Measurements from ENCODE around the gene GUCD1. TPM values are rescaled to one million over a fixed set of nuclear protein-coding genes. Genes with fewer than 3 reads are reported as not detected.
A peak's percentile ranks its signal among the peaks of the same experiment; 100 is the strongest.

GUCD1 gene
- total and polyA plus RNA-seq, 2 of the 13 experiments (the other 11 are each of a cell fraction or from before 2014, with no cell fraction given): 128 to 245 TPM

DNA sequence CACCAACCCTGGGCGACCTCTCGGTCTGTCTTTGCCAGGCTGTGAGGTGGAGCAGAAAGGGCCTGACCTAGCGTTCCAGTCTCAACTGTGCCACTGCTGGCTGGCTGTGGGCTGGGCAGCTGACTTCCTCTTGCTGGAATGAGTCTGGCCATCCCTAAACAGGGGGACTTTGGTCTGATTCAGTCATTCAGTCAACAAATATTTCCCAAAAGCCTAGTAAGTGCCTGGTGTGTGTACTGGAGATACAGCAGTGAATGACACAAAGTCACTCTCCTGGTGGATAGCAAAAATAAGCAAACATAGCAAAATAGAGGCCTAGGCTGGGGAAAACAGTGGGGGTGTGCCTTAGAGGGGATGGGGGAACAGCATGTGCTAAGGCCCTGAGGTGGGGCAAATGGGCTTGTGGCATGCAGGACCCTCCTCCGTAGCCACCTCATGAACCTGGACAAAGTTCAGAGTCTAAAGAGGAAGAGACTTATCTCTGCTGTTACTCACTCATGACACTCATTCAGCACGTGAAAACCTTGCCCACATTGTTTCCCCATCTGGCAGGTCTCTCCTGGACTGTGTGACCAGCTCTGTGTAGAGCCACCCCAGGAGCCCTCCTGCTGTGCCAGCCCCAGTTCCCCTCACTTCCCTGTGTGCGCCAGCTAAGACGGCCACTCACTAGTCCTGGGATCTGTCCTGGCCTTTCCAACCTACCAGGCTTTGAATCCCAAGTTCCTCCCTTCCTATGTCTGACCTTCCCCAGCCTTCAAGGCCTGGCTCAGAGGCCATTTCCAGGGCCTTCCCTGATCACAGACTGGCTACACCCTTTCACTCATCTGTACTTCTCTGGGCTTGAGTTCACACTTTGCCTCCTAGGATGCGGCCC is 4.7 kb downstream of the GUCD1 start (continued):
- TF ChIP-seq, protein P1, sequence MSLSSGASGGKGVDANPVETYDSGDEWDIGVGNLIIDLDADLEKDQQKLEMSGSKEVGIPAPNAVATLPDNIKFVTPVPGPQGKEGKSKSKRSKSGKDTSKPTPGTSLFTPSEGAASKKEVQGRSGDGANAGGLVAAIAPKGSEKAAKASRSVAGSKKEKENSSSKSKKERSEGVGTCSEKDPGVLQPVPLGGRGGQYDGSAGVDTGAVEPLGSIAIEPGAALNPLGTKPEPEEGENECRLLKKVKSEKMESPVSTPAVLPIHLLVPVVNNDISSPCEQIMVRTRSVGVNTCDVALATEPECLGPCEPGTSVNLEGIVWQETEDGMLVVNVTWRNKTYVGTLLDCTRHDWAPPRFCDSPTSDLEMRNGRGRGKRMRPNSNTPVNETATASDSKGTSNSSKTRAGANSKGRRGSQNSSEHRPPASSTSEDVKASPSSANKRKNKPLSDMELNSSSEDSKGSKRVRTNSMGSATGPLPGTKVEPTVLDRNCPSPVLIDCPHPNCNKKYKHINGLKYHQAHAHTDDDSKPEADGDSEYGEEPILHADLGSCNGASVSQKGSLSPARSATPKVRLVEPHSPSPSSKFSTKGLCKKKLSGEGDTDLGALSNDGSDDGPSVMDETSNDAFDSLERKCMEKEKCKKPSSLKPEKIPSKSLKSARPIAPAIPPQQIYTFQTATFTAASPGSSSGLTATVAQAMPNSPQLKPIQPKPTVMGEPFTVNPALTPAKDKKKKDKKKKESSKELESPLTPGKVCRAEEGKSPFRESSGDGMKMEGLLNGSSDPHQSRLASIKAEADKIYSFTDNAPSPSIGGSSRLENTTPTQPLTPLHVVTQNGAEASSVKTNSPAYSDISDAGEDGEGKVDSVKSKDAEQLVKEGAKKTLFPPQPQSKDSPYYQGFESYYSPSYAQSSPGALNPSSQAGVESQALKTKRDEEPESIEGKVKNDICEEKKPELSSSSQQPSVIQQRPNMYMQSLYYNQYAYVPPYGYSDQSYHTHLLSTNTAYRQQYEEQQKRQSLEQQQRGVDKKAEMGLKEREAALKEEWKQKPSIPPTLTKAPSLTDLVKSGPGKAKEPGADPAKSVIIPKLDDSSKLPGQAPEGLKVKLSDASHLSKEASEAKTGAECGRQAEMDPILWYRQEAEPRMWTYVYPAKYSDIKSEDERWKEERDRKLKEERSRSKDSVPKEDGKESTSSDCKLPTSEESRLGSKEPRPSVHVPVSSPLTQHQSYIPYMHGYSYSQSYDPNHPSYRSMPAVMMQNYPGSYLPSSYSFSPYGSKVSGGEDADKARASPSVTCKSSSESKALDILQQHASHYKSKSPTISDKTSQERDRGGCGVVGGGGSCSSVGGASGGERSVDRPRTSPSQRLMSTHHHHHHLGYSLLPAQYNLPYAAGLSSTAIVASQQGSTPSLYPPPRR (CRISPR knock-in tag; IDR thresholded peaks at IDR 0.05; ENCODE audit: borderline replicate concordance): peak; percentile 83
- no peak for TF ChIP-seq NCOA5 (CRISPR knock-in tag; IDR thresholded peaks at IDR 0.05)
- TF ChIP-seq ZNF614 (CRISPR knock-in tag; IDR thresholded peaks at IDR 0.05; ENCODE audit: borderline replicate concordance): peak; percentile 65
- TF ChIP-seq, protein P2, sequence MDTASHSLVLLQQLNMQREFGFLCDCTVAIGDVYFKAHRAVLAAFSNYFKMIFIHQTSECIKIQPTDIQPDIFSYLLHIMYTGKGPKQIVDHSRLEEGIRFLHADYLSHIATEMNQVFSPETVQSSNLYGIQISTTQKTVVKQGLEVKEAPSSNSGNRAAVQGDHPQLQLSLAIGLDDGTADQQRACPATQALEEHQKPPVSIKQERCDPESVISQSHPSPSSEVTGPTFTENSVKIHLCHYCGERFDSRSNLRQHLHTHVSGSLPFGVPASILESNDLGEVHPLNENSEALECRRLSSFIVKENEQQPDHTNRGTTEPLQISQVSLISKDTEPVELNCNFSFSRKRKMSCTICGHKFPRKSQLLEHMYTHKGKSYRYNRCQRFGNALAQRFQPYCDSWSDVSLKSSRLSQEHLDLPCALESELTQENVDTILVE (CRISPR knock-in tag; IDR thresholded peaks at IDR 0.05): peak; percentile 64; the same call in 1 of the 2 replicates
- TF ChIP-seq NR2F2 (IDR thresholded peaks at IDR 0.05; ENCODE audit: borderline replicate concordance, low read depth): no peak; the same call in 1 of the 2 replicates
- TF ChIP-seq, protein P3, sequence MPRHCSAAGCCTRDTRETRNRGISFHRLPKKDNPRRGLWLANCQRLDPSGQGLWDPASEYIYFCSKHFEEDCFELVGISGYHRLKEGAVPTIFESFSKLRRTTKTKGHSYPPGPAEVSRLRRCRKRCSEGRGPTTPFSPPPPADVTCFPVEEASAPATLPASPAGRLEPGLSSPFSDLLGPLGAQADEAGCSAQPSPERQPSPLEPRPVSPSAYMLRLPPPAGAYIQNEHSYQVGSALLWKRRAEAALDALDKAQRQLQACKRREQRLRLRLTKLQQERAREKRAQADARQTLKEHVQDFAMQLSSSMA (CRISPR knock-in tag; IDR thresholded peaks at IDR 0.05): peak; percentile 32; the same call in 1 of the 2 replicates
- peak; percentile 96 for TF ChIP-seq ZFP1 (CRISPR knock-in tag; IDR thresholded peaks at IDR 0.05)
- peak; percentile 96 for TF ChIP-seq SOX5 (CRISPR knock-in tag; IDR thresholded peaks at IDR 0.05; ENCODE audit: borderline replicate concordance)
- TF ChIP-seq THAP11 (CRISPR knock-in tag; IDR thresholded peaks at IDR 0.05): peak; percentile 78
- TF ChIP-seq TAF15 (IDR thresholded peaks at IDR 0.05; ENCODE audit: low read depth, low read length, poor library complexity, severe bottlenecking): no peak
- TF ChIP-seq, protein P4, sequence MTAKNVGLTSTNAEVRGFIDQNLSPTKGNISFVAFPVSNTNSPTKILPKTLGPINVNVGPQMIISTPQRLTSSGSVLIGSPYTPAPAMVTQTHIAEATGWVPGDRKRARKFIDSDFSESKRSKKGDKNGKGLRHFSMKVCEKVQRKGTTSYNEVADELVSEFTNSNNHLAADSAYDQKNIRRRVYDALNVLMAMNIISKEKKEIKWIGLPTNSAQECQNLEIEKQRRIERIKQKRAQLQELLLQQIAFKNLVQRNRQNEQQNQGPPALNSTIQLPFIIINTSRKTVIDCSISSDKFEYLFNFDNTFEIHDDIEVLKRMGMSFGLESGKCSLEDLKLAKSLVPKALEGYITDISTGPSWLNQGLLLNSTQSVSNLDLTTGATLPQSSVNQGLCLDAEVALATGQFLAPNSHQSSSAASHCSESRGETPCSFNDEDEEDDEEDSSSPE (CRISPR knock-in tag; IDR thresholded peaks at IDR 0.05): peak; percentile 63; the same call in 1 of the 2 replicates
